T-cell (primary cell): Measurements from ENCODE around the gene MYLK2. TPM values are rescaled to one million over a fixed set of nuclear protein-coding genes. Genes with fewer than 3 reads are reported as not detected.

ENCODE experiments used
- ATAC-seq, 4 experiments: fragments of 200-7000 bp in 3 of 4; fragments of 150-1000 bp in 1 of 4; cut with Tn5 transposase; replicated peaks in 1 of 4; 1 replicate in 3 of 4; 2 replicates in 1 of 4; pipeline ENCODE4 v1.10.0; 2021; ENCODE audit warnings: moderate library complexity in 3 of 4, mild to moderate bottlenecking in 2 of 4, moderate number of reproducible peaks in 1 of 4
- CTCF ChIA-PET, 2 donors: fragments of 300-600 bp; sonication (Branson Sonifier 250); formaldehyde crosslinking; loops; one replicate each; lab custom pipeline; 2022; ENCODE audit warnings: antibody characterized with exemption in 2 of 2; lab: Charles Lee
- POLR2A ChIA-PET, 2 donors: fragments of 300-600 bp; sonication (Branson Sonifier 250); formaldehyde crosslinking; loops; one replicate each; lab custom pipeline; 2022; ENCODE audit warnings: antibody characterized with exemption in 2 of 2; lab: Charles Lee
- DNase-seq, 35 experiments: peaks; one replicate each; pipeline versions ENCODE4 v3.0.0 to v3.0.0-alpha.2; 2013 to 2023
- H3K27ac ChIP-seq: one replicate; pipeline ENCODE4 v1.5.1; 2013; ENCODE audit warnings: low read length
- H3K27me3 ChIP-seq, 2 experiments: replicated peaks in 1 of 2; 1 replicate in 1 of 2; 2 replicates in 1 of 2; pipeline versions ENCODE4 v1.6.1 to v1.7.0; 2013; ENCODE audit warnings: low read length in 1 of 2, mixed read lengths in 1 of 2; ENCODE audit not compliant: control insufficient read depth in 2 of 2, insufficient read depth in 2 of 2; ENCODE audit errors: extremely low read depth in 1 of 2
- H3K36me3 ChIP-seq, 2 donors: 1 replicate in 1 of 2; 2 replicates in 1 of 2; pipeline versions ENCODE4 v1.6.1 to v1.7.0; 2013; ENCODE audit warnings: low read length in 1 of 2; ENCODE audit not compliant: control insufficient read depth in 2 of 2, insufficient read depth in 1 of 2; ENCODE audit errors: extremely low read depth in 1 of 2
- H3K4me1 ChIP-seq, 2 experiments: 1 replicate in 1 of 2; 2 replicates in 1 of 2; pipeline versions ENCODE4 v1.6.1 to v1.7.0; 2013; ENCODE audit warnings: low read length in 2 of 2, mixed read lengths in 1 of 2; ENCODE audit not compliant: insufficient read depth in 2 of 2, control insufficient read depth in 1 of 2; ENCODE audit errors: extremely low read depth in 1 of 2
- H3K4me3 ChIP-seq, 2 donors: 1 replicate in 1 of 2; 2 replicates in 1 of 2; pipeline versions ENCODE4 v1.5.1 to v1.7.0; 2013; ENCODE audit warnings: mild to moderate bottlenecking in 2 of 2, low read length in 1 of 2, moderate library complexity in 1 of 2; ENCODE audit not compliant: control insufficient read depth in 1 of 2; ENCODE audit errors: extremely low read depth in 1 of 2
- H3K9me3 ChIP-seq: 2 replicates; pipeline ENCODE4 v1.7.0; 2013
- H3K27ac Mint-ChIP-seq, 2 donors: one replicate each; pipeline ENCODE4 v1.8.0; 2020 to 2021; ENCODE audit warnings: mild to moderate bottlenecking in 2 of 2, mixed read lengths in 2 of 2
- H3K27me3 Mint-ChIP-seq, 2 donors: one replicate each; pipeline ENCODE4 v1.8.0; 2021 to 2022; ENCODE audit warnings: mixed read lengths in 2 of 2
- H3K36me3 Mint-ChIP-seq: one replicate; pipeline ENCODE4 v1.8.0; 2021; ENCODE audit warnings: mixed read lengths
- H3K4me1 Mint-ChIP-seq, 3 donors: one replicate each; pipeline ENCODE4 v1.8.0; 2020 to 2022; ENCODE audit warnings: mixed read lengths in 3 of 3, mild to moderate bottlenecking in 1 of 3
- H3K4me3 Mint-ChIP-seq, 3 donors: one replicate each; pipeline ENCODE4 v1.8.0; 2020 to 2022; ENCODE audit warnings: mild to moderate bottlenecking in 3 of 3, mixed read lengths in 3 of 3, moderate library complexity in 3 of 3
- H3K9me3 Mint-ChIP-seq, 3 donors: one replicate each; pipeline ENCODE4 v1.8.0; 2020 to 2022; ENCODE audit warnings: mixed read lengths in 3 of 3
- WGBS: methylation state at CpG from one replicate; pipeline ENCODE4 v1.1.5; 2013; ENCODE audit warnings: missing lambda C conversion rate; ENCODE audit not compliant: insufficient coverage; 5-methylcytosine and 5-hydroxymethylcytosine counted together
- total RNA-seq, 35 experiments: library from RNA in 6 of 35; stranded (reverse) in 6 of 35; fragments of 120-200 nt in 1 of 35; gene quantifications; one replicate each; pipeline versions ENCODE4 v1.2.1 to v1.2.4 and lab custom pipeline; 2013 to 2026

The MYLK2 gene
- total RNA-seq, 5 donors from 2014 or later (not counting 1 experiment from before 2014, with no cell fraction given) = not detected

DNA sequence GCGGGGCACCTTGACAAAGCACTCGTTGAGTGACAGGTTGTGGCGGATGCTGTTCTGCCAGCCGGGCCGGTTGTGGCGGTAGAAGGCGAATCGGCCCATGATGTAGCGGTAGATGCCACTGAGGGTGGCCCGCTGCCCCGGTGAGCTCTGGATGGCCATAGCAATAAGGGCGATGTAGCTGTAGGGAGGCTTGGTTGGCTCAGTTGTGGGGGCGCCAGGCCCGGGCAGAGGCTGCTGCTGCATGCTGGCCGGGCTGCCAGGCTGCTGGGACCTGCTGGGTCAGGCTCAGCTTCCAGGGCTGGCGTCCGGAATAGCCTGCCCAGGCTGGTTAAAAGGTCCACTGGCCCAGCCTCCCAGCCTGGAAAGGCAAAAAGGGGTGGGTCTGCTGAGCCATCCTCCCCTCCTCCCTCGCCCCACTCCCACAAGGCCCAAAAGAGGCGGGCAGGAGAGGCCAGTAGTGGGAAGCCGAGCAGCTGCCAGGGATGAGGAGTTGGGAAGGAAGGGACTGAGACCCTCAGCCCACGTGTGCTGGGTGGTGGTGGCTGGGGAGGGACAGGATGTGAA is 26.2 kb downstream of the MYLK2 start, which contains the start of gene FOXS1:
TSS of gene FOXS1 (minus strand) at position 305 of the 564 bp plus-strand sequence. CDS start at position 243, 62 bp downstream.
- Mint-ChIP-seq H3K27ac (no peak within 1 kb of the TSS), H3K27me3 (peaks cover 0 to 15% of the 10 kb centered on the region in 2 donors), H3K9me3 (no peaks in the 10 kb centered on the region), H3K36me3 (no peaks in the 10 kb centered on the region), H3K4me1 (no peaks in the 10 kb centered on the region), H3K4me3 (no peak within 1 kb of the TSS)
- H3K36me3 ChIP-seq = no peaks in the 10 kb centered on the region
- no peak within 1 kb of the TSS for H3K4me3 ChIP-seq
- H3K9me3 ChIP-seq = no peaks in the 10 kb centered on the region
- DNase-seq (no peak), ATAC-seq (no peak)
- H3K27ac ChIP-seq = no peak within 1 kb of the TSS
- H3K27me3 ChIP-seq = peaks cover 0 to 16% of the 10 kb centered on the region in 2 experiments
- WGBS = 90% methylated on average over 17 of the region's 21 CpGs
- ChIA-PET POLR2A (no interaction called here), CTCF (interaction anchor here in 1 of 2 donors (1.0 kb wide), 1 partner anchor 12 kb away, joined by 4 read pairs; no protein-coding TSS in a partner anchor)
- no peaks in the 10 kb centered on the region for H3K4me1 ChIP-seq

DNA sequence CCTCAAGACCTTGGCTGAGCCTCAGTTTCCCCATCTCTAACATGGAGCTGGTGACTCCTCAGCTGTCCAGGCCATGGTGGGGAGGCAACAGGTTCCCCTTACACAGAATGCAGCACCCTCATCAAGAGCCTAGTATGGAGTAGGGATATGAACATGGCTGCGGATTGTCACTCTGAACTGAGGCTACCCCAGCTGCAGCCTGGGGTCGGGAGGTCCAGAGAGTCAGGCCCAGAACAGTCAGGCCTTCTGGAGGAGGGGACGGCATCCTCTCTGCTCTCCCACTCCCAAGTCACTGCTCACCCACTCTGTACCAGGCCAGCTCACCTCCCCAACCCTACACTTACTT is 27.6 kb downstream of the MYLK2 start:
- Histone ChIP-seq H3K27ac (no peak overlapping the region), H3K9me3 (no peaks in the 10 kb centered on the region), H3K4me1 (no peaks in the 10 kb centered on the region), H3K4me3 (no peak overlapping the region), H3K27me3 (peaks cover 0 to 30% of the 10 kb centered on the region in 2 experiments), H3K36me3 (no peaks in the 10 kb centered on the region)
- peaks cover 11 to 27% of the 10 kb centered on the region in 2 donors for H3K27me3 Mint-ChIP-seq
- no peak for DNase-seq
- H3K36me3 Mint-ChIP-seq = no peaks in the 10 kb centered on the region
- no peak for ATAC-seq
- H3K4me3 Mint-ChIP-seq = no peak overlapping the region
- no peak overlapping the region for H3K27ac Mint-ChIP-seq
- ChIA-PET POLR2A (no interaction called here), CTCF (interaction anchor here in 1 of 2 donors (0.7 to 2.2 kb wide), 6 partner anchors 9 to 171 kb away, joined by 3 to 5 read pairs (median 3); partner anchors contain the start of gene PDRG1)
- H3K4me1 Mint-ChIP-seq = no peaks in the 10 kb centered on the region
- WGBS = no CpG with 5 or more reads among the region's 3 CpGs
- no peaks in the 10 kb centered on the region for H3K9me3 Mint-ChIP-seq

DNA sequence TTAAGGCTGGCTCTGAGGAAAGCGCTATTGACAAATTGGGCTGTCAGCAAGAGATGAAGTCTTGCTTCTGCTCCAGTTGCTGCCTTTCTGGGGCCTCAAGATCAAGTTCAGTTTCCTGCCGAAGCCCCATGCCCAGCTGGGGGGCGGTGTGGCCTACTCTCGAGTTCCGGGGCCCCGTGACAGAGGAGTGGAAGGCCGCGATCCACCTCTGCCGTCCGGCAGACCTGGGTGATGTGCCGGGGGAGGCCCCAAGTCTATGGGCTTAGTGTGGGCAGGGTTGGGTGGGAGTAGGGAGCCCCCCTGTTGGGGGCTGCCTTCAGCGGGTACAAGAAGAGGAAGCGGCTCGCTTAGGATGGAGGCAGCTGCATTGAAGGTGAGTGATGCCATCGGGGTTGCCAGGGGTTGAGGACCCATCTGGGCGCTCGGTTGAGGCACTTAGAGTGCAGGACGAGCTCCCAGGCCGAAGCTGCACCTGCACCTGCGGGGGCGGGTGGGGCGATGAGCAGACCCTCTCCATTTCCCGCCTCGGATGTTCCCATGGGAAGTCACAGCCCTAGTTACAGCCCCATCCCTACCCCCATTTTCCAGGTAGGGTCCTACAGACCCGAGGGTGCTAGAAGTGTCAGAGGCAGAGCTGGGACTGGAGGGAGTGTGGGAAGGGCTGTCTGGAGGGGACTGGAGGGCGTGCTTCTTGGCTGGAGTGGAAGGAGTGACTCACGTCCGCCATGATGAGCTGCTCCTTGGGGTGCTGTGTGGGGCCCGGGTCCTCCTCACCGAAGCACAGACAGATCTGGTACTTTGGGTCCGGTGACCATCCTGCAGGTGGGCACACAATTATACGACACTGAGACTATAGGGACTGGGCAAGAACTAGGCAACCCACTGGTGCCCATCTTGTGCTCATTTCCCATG is 29.2 kb downstream of the MYLK2 start:
- DNase-seq (no peak), ATAC-seq (no peak)
- peaks cover 0 to 41% of the 10 kb centered on the region in 2 experiments for H3K27me3 ChIP-seq
- POLR2A ChIA-PET = no interaction called here
- H3K9me3 Mint-ChIP-seq = no peaks in the 10 kb centered on the region
- no peaks in the 10 kb centered on the region for H3K36me3 ChIP-seq
- H3K36me3 Mint-ChIP-seq = no peaks in the 10 kb centered on the region
- H3K27ac Mint-ChIP-seq = no peak overlapping the region
- 70% methylated on average over 21 of the region's 32 CpGs for WGBS
- H3K4me1 ChIP-seq = peaks cover 0 to 6% of the 10 kb centered on the region in 2 experiments
- no peak overlapping the region for H3K4me3 Mint-ChIP-seq
- no peak overlapping the region for H3K27ac ChIP-seq
- H3K4me3 ChIP-seq = no peak overlapping the region
- peaks cover 0 to 1% (median 0%) of the 10 kb centered on the region in 3 donors for H3K4me1 Mint-ChIP-seq
- H3K27me3 Mint-ChIP-seq = peaks cover 11 to 30% of the 10 kb centered on the region in 2 donors
- H3K9me3 ChIP-seq = no peaks in the 10 kb centered on the region
- CTCF ChIA-PET = interaction anchor here in 1 of 2 donors (2.2 kb wide), 1 partner anchor 103 kb away, joined by 5 read pairs; the partner anchor contains the start of gene PDRG1

DNA sequence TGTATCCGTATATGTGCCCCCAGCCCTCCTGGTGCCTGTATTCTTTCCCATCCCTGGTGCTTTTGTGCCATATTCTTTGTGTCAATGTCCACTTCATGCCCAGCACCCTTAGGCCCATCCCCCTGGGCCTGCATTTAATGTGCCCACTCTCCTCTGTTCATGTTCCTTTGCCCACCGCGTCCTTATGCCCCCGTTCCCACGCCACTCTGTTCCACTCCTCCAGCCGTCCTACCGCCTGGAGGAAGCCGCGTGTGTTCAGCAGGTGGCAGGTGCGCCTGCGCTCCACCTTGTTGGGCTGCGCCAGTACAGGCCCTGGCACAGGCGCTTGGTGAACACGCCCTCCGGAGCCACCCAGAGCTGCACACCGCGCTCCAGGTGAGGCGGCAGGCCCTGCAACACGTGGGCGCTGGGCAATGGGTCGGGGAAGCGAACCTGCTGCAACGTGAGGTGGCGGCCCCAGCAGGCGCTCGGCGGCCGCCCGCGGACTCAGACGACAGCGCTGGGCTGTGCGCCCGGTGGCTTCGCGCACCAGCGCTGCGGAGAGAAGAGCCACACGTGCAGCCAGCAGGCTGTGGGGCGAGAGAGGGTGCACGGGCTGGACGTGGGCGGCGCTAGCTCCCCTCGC is 30.3 kb downstream of the MYLK2 start:
- Histone ChIP-seq H3K4me1 (peaks cover 0 to 6% of the 10 kb centered on the region in 2 experiments), H3K36me3 (no peaks in the 10 kb centered on the region), H3K27me3 (peaks cover 0 to 46% of the 10 kb centered on the region in 2 experiments), H3K9me3 (no peaks in the 10 kb centered on the region), H3K4me3 (no peak overlapping the region), H3K27ac (no peak overlapping the region)
- Mint-ChIP-seq H3K4me1 (peaks cover 0 to 1% (median 0%) of the 10 kb centered on the region in 3 donors), H3K4me3 (no peak overlapping the region), H3K36me3 (no peaks in the 10 kb centered on the region), H3K27ac (no peak overlapping the region), H3K27me3 (peaks cover 15 to 34% of the 10 kb centered on the region in 2 donors), H3K9me3 (no peaks in the 10 kb centered on the region)
- POLR2A ChIA-PET = no interaction called here
- no peak for DNase-seq
- CTCF ChIA-PET = no interaction called here
- WGBS = 70% methylated on average over 30 of the region's 45 CpGs
- no peak for ATAC-seq

DNA sequence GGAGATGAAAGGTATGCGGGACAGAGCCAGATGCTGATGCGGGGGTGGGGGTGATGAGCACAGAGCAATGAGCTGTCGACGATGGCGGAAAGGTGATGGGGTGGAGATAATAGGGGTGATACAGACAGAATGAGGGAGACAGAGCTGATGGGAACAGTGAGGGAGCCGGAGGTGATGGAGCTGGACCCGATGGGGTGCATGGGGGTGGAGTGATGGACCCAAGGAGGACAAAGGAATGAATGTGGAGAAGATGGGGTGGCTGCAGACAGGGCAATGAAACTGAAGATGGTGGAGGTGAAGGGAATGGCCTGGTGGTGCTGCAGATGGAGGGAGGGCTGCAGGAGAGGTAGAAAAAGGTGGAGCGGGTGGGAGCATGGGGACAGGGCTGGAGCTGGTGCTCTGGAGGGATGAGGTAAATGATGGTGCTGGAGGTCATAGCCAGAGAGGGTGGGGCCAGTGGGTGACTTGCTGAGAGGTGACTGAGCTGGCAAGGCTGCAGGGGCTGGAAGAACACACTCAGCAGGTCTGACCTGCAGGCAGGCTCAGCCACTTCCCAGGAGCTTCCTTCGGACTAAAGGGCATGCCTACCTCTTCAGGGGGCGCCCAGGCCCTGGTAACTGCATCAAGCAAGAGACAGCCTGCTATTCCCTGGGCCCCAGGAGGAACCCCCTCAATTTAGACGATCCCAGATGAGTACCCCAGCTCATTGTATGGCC is 32.2 kb downstream of the MYLK2 start:
- H3K9me3 Mint-ChIP-seq = no peaks in the 10 kb centered on the region
- peaks cover 15 to 34% of the 10 kb centered on the region in 2 donors for H3K27me3 Mint-ChIP-seq
- Histone ChIP-seq H3K27me3 (peaks cover 0 to 51% of the 10 kb centered on the region in 2 experiments), H3K4me3 (no peak overlapping the region), H3K4me1 (peaks cover 0 to 6% of the 10 kb centered on the region in 2 experiments), H3K9me3 (no peaks in the 10 kb centered on the region), H3K27ac (no peak overlapping the region), H3K36me3 (no peaks in the 10 kb centered on the region)
- WGBS = 83% methylated on average over 10 of the region's 11 CpGs
- ChIA-PET POLR2A (no interaction called here), CTCF (interaction anchor here (0.6 to 1.8 kb wide), 5 partner anchors 15 to 803 kb away, joined by 3 to 18 read pairs (median 4); partner anchors contain the start of gene PDRG1 (in 1 of the 2))
- no peak overlapping the region for H3K27ac Mint-ChIP-seq
- H3K36me3 Mint-ChIP-seq = no peaks in the 10 kb centered on the region
- no peak for DNase-seq
- H3K4me1 Mint-ChIP-seq = peaks cover 0 to 1% (median 0%) of the 10 kb centered on the region in 3 donors
- ATAC-seq = no peak
- no peak overlapping the region for H3K4me3 Mint-ChIP-seq
